ENCODE results near the gene GLIS1. TPM values are rescaled to one million over a fixed set of nuclear protein-coding genes. Genes with fewer than 3 reads are reported as not detected.

The GLIS1 gene
- total and polyA plus RNA-seq, 8 donors: 0.06 to 0.26 (median 0.13) TPM; not detected in 4

GRCh38 chr1:53483170-53483569, 255.8 kb downstream of the GLIS1 start:
- intact Hi-C loops (cut with DNase I): loop anchor here in 2 of 3 donors (10.0 kb wide), 2 partner anchors 202 to 272 kb away; no protein-coding TSS in a partner anchor
- ATAC-seq (no peak), FAIRE-seq (no peak), DNase-seq (no peak)
- no peaks in the 10 kb centered on the region for H3K36me3 ChIP-seq
- H3K27ac ChIP-seq: no peak overlapping the region
- H3K9me3 ChIP-seq: no peaks in the 10 kb centered on the region
- H3K4me3 ChIP-seq: no peak overlapping the region
- no peak for TF ChIP-seq CTCF (IDR thresholded peaks at IDR 0.05)
- H3K4me1 ChIP-seq: no peaks in the 10 kb centered on the region
- WGBS, 2 donors: 73 to 76% methylated on average over 9 of the region's 9 CpGs
- peaks cover 0 to 5% (median 0%) of the 10 kb centered on the region in 4 donors for H3K27me3 ChIP-seq

- Histone ChIP-seq H3K9me3 (no peaks in the 10 kb centered on the region), H3K27ac (no peak overlapping the region), H3K4me3 (no peak overlapping the region), H3K36me3 (no peaks in the 10 kb centered on the region), H3K27me3 (peaks cover 0 to 5% (median 0%) of the 10 kb centered on the region in 4 donors), H3K4me1 (no peaks in the 10 kb centered on the region)
- intact Hi-C loops (cut with DNase I): loop anchor here in 2 of 3 donors (10.0 kb wide), 2 partner anchors 202 to 272 kb away; no protein-coding TSS in a partner anchor
- DNase-seq: no peak
- TF ChIP-seq CTCF (IDR thresholded peaks at IDR 0.05): no peak
- 71 to 75% methylated on average over 14 of the region's 14 CpGs for WGBS, 2 donors
- ATAC-seq: no peak
- FAIRE-seq: no peak
These were observed 256.4 kb downstream of the GLIS1 start for GRCh38 chr1:53482441-53483153.

GRCh38 chr1:53481456-53481855, 257.5 kb downstream of the GLIS1 start:
- Histone ChIP-seq H3K4me3 (no peak overlapping the region), H3K27me3 (peaks cover 0 to 5% (median 0%) of the 10 kb centered on the region in 4 donors), H3K4me1 (no peaks in the 10 kb centered on the region), H3K27ac (no peak overlapping the region), H3K9me3 (no peaks in the 10 kb centered on the region), H3K36me3 (no peaks in the 10 kb centered on the region)
- no peak for TF ChIP-seq CTCF (IDR thresholded peaks at IDR 0.05)
- FAIRE-seq (no peak), ATAC-seq (no peak), DNase-seq (no peak)
- intact Hi-C loops (cut with DNase I): loop anchor here in 2 of 3 donors (10.0 kb wide), 2 partner anchors 203 to 273 kb away; no protein-coding TSS in a partner anchor
- 68 to 79% methylated on average over 7 of the region's 7 CpGs for WGBS, 2 donors

DNA sequence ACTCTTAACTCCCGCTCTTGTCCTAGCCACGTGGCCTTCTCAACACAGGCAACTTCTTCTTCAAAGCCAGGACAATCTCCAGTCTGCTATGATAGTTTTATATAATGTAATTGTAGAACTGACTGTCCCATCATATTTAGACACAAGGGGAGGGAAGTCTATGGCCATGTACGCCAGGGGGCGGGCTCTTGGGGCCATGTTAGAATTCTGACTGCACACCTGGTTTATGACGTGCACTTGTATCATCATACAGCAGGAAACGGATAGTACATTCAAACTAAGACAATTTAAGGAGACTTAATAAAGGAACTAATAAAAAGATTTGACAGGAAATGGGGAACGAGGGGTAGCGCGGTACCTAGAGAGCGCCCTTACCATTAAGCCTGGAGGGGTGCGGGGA, 258.3 kb downstream of the GLIS1 start:
- no peak for TF ChIP-seq CTCF (IDR thresholded peaks at IDR 0.05)
- H3K4me3 ChIP-seq: no peak overlapping the region

DNA sequence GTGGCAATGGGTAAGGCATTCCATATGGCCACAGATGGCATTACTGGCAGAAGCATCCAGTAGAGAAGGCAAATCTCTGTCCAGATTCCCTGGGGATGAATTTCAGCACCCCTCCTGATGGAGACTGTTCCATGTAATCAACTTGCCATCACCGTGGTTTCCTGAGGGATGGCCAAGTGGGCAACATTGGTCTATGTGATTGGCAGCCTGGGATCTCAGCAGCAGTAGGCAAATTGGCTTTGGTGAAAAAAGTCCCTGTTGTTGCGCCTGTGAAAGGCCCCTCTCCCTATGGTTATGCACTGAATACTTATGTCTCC, 260.5 kb downstream of the GLIS1 start:
- no peak for TF ChIP-seq CTCF (IDR thresholded peaks at IDR 0.05)
- intact Hi-C loops (cut with DNase I): no loop called here
- no peaks in the 10 kb centered on the region for H3K36me3 ChIP-seq
- FAIRE-seq (no peak), ATAC-seq (no peak), DNase-seq (no peak)
- H3K4me3 ChIP-seq: no peak overlapping the region
- H3K27me3 ChIP-seq: no peaks in the 10 kb centered on the region
- H3K9me3 ChIP-seq: no peaks in the 10 kb centered on the region
- 85 to 86% methylated on average over 2 of the region's 2 CpGs for WGBS, 2 donors
- H3K27ac ChIP-seq: no peak overlapping the region
- H3K4me1 ChIP-seq: no peaks in the 10 kb centered on the region

More for the DNA sequence above, 258.3 kb downstream of the GLIS1 start:
- Histone ChIP-seq H3K27me3 (no peaks in the 10 kb centered on the region), H3K27ac (no peak overlapping the region), H3K36me3 (no peaks in the 10 kb centered on the region), H3K4me1 (no peaks in the 10 kb centered on the region), H3K9me3 (no peaks in the 10 kb centered on the region)
- FAIRE-seq (no peak), ATAC-seq (no peak), DNase-seq (no peak)
- intact Hi-C loops (cut with DNase I): loop anchor here in 2 of 3 donors (10.0 kb wide), 2 partner anchors 204 to 274 kb away; no protein-coding TSS in a partner anchor
- WGBS, 2 donors: 85 to 88% methylated on average over 11 of the region's 11 CpGs
